Spleen (tissue), 11 donors: ENCODE data around the gene WDR20. TPM values are rescaled to one million over a fixed set of nuclear protein-coding genes. Genes with fewer than 3 reads are reported as not detected.
"Not testable (repeated sequence)": the region's sequence is repeated elsewhere in the genome, so short reads cannot be mapped to it uniquely, and the experiment has no call there.

Experiments used
- DNase-seq: peaks from one replicate; pipeline ENCODE4 v3.0.0-alpha.2; 2020
- H3K27ac ChIP-seq, 8 donors: fragments of 200-600 bp; sonication (generic) in 7 of 8; 1 replicate in 4 of 8; 2 replicates in 4 of 8; pipeline versions ENCODE4 v1.5.0 to v1.8.0; 2016 to 2021; ENCODE audit warnings: inconsistent platforms in 4 of 8, mild to moderate bottlenecking in 4 of 8, moderate library complexity in 1 of 8
- H3K27me3 ChIP-seq, 7 donors: fragments of 200-600 bp; sonication (generic) in 6 of 7; replicated peaks in 1 of 7; 1 replicate in 4 of 7; 2 replicates in 3 of 7; pipeline versions ENCODE4 v1.5.0 to v1.8.0; 2016 to 2021; ENCODE audit warnings: inconsistent platforms in 3 of 7, mild to moderate bottlenecking in 1 of 7
- H3K36me3 ChIP-seq, 6 donors: fragments of 200-600 bp; sonication (generic) in 5 of 6; 1 replicate in 4 of 6; 2 replicates in 2 of 6; pipeline versions ENCODE4 v1.5.0 to v1.8.0; 2016 to 2021; ENCODE audit warnings: inconsistent platforms in 2 of 6
- H3K4me1 ChIP-seq, 6 donors: fragments of 200-600 bp; sonication (generic) in 5 of 6; 1 replicate in 3 of 6; 2 replicates in 3 of 6; pipeline versions ENCODE4 v1.5.0 to v1.8.0; 2016 to 2021; ENCODE audit warnings: inconsistent platforms in 3 of 6
- H3K4me3 ChIP-seq, 8 donors: fragments of 200-600 bp; sonication (generic) in 7 of 8; 1 replicate in 4 of 8; 2 replicates in 4 of 8; pipeline versions ENCODE4 v1.5.0 to v1.8.0; 2016 to 2021; ENCODE audit warnings: inconsistent platforms in 4 of 8, mild to moderate bottlenecking in 4 of 8, moderate library complexity in 2 of 8
- H3K9me3 ChIP-seq, 8 donors: fragments of 200-600 bp; sonication (generic) in 7 of 8; 1 replicate in 4 of 8; 2 replicates in 4 of 8; pipeline versions ENCODE4 v1.5.0 to v1.8.0; 2016 to 2021; ENCODE audit warnings: inconsistent platforms in 4 of 8
- POLR2A ChIP-seq, 3 donors: fragments of 450-650 bp; IDR thresholded peaks; one replicate each; pipeline ENCODE4 v1.5.1; 2017; ENCODE audit warnings: antibody characterized with exemption in 3 of 3, mild to moderate bottlenecking in 1 of 3
- POLR2AphosphoS5 ChIP-seq, 3 donors: sonication (generic); formaldehyde crosslinking; IDR thresholded peaks; one replicate each; pipeline ENCODE4 v1.5.1; 2017; ENCODE audit warnings: antibody characterized with exemption in 3 of 3
- WGBS, 5 donors: extraction: QIAGEN DNeasy Blood & Tissue Kit in 3 of 5; methylation state at CpG; one replicate each; pipeline versions ENCODE4 v1.1.5 to v1.1.7; 2013 to 2018; 5-methylcytosine and 5-hydroxymethylcytosine counted together
- intact Hi-C: fragments of 100-400 bp; cut with DNase I; formaldehyde crosslinking; loops from one replicate; pipeline ENCODE4 v1.15.0; 2023; ENCODE audit warnings: low total_unique reads
- polyA plus RNA-seq, 3 donors: library from polyadenylated mRNA; stranded (reverse); fragments of 200-250 nt; gene quantifications; one replicate each; pipeline ENCODE4 v1.2.1, GENCODE V29; 2013
- total RNA-seq, 7 donors: library from RNA; depleted of rRNA in 3 of 7; stranded (reverse); fragments of >200 nt in 3 of 7; fragmentation: NEBNext Ultra II Directional in 4 of 7; extraction: Animal tissue kit (Norgen Biotek cat#: 25700) in 4 of 7; gene quantifications; one replicate each; pipeline versions ENCODE4 v1.1.0 to v1.2.1, GENCODE V29; 2016 to 2021
- TF ChIP-seq, protein P1 (sequence below), 11 experiments: fragments of 200-600 bp in 7 of 11; fragments of 450-650 bp in 4 of 11; sonication (generic) in 4 of 11; IDR thresholded peaks in 8 of 11; conservative IDR thresholded peaks in 3 of 11; 1 replicate in 7 of 11; 2 replicates in 4 of 11; pipeline versions ENCODE4 v1.4.0 to v1.8.0; 2016 to 2021; ENCODE audit warnings: antibody characterized with exemption in 11 of 11, inconsistent platforms in 4 of 11, mild to moderate bottlenecking in 1 of 11
- donor health status: healthy with polysubstance abuse.
- donor health status: DM: no; HTN: no; CAD: no; lungs with moderate emphysema.
- donor health status: DM: no; HTN: no; CAD: no.
- donor health status: Bipolar disorder and iron deficiency.
- donor health status: healthy.
- donor health status: DM: no; HTN: no; CAD: no.
- donor health status: DM: yes; HTN: yes; CAD: no.

WDR20 gene
- total and polyA plus RNA-seq, 10 donors, result 8.7 to 40.8 (median 28.2) TPM

DNA sequence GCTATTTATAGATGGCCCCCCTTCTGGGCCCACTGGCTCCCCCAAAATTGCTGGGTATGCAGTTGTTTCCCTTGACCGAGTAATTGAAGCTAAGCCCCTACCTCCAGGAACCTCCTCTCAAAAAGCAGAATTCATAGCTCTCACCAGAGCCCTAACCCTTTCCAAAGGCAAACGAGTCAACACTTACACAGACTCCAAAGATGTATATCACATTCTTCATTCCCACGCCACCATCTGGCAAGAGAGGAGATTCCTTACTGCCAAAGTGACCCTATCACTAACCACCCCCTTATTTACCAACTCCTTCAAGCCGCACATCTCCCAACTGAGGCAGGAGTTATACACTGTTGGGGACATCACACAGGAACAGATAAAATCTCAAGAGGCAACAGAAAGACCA, 98.4 kb downstream of the WDR20 start:
- Histone ChIP-seq H3K27me3 (no peaks in the 10 kb centered on the region), H3K4me1 (peaks cover 0 to 11% (median 8%) of the 10 kb centered on the region in 6 donors), H3K4me3 (no peak overlapping the region), H3K27ac (no peak overlapping the region), H3K9me3 (peaks cover 0 to under 1% (median 0%) of the 10 kb centered on the region in 8 donors), H3K36me3 (no peaks in the 10 kb centered on the region)
- intact Hi-C loops, result loop anchor here (10.0 kb wide), 1 partner anchor 77 kb away; the partner anchor contains the start of gene ZNF839
- 66 to 82% (median 76%) methylated on average over 4 of the region's 4 CpGs for WGBS, 5 donors
- TF ChIP-seq, protein P1, sequence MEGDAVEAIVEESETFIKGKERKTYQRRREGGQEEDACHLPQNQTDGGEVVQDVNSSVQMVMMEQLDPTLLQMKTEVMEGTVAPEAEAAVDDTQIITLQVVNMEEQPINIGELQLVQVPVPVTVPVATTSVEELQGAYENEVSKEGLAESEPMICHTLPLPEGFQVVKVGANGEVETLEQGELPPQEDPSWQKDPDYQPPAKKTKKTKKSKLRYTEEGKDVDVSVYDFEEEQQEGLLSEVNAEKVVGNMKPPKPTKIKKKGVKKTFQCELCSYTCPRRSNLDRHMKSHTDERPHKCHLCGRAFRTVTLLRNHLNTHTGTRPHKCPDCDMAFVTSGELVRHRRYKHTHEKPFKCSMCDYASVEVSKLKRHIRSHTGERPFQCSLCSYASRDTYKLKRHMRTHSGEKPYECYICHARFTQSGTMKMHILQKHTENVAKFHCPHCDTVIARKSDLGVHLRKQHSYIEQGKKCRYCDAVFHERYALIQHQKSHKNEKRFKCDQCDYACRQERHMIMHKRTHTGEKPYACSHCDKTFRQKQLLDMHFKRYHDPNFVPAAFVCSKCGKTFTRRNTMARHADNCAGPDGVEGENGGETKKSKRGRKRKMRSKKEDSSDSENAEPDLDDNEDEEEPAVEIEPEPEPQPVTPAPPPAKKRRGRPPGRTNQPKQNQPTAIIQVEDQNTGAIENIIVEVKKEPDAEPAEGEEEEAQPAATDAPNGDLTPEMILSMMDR (IDR thresholded peaks at IDR 0.05 in 8 of 11, conservative IDR thresholded peaks at IDR 0.05 in 3 of 11), result no peak
- TF ChIP-seq POLR2A (IDR thresholded peaks at IDR 0.05), result no peak
- TF ChIP-seq POLR2AphosphoS5 (IDR thresholded peaks at IDR 0.05), result no peak
- DNase-seq, result no peak

GRCh38 chr14:102238766-102239165, 99.1 kb downstream of the WDR20 start:
- no peak for DNase-seq
- H3K27me3 ChIP-seq, result no peaks in the 10 kb centered on the region
- H3K27ac ChIP-seq, result no peak overlapping the region
- peaks cover 0 to 5% (median under 1%) of the 10 kb centered on the region in 8 donors for H3K9me3 ChIP-seq
- 82 to 91% (median 84%) methylated on average over 3 of the region's 3 CpGs for WGBS, 5 donors
- peaks cover 0 to 11% (median 8%) of the 10 kb centered on the region in 6 donors for H3K4me1 ChIP-seq
- H3K36me3 ChIP-seq, result no peaks in the 10 kb centered on the region
- no peak for TF ChIP-seq POLR2AphosphoS5 (IDR thresholded peaks at IDR 0.05)
- TF ChIP-seq, protein P1 (IDR thresholded peaks at IDR 0.05 in 8 of 11, conservative IDR thresholded peaks at IDR 0.05 in 3 of 11), result no peak
- TF ChIP-seq POLR2A (IDR thresholded peaks at IDR 0.05), result no peak
- intact Hi-C loops, result loop anchor here (10.0 kb wide), 1 partner anchor 76 kb away; the partner anchor contains the start of gene ZNF839
- H3K4me3 ChIP-seq, result no peak overlapping the region

DNA sequence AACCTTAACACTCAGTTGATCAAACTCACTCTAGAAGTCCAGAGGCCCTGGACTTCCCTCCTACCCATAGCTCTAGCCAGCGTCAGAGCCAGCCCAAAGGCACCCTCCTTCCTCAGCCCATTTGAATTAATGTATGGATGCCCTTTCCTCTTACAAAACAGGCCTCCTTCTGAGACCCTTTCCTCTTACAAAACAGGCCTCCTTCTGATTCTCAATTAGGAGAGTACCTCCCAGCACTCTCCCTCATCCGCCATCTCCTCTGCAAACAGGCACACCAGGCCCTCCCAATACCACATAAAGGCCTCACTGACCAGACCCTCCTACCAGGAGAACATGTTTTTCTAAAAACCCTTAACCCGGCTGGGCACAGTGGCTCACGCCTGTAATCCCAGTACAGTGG, 99.5 kb downstream of the WDR20 start:
- H3K36me3 ChIP-seq, result no peaks in the 10 kb centered on the region
- peaks cover 0 to 9% (median 3%) of the 10 kb centered on the region in 8 donors for H3K9me3 ChIP-seq
- no peak overlapping the region for H3K27ac ChIP-seq
- intact Hi-C loops, result loop anchor here (10.0 kb wide), 1 partner anchor 76 kb away; the partner anchor contains the start of gene ZNF839
- TF ChIP-seq POLR2A (IDR thresholded peaks at IDR 0.05), result no peak
- no peak for TF ChIP-seq POLR2AphosphoS5 (IDR thresholded peaks at IDR 0.05)
- TF ChIP-seq, protein P1 (IDR thresholded peaks at IDR 0.05 in 8 of 11, conservative IDR thresholded peaks at IDR 0.05 in 3 of 11), result no peak
- WGBS, 5 donors, result 84 to 94% (median 88%) methylated on average over 4 of the region's 4 CpGs
- no peaks in the 10 kb centered on the region for H3K27me3 ChIP-seq
- H3K4me1 ChIP-seq, result peaks cover 0 to 11% (median 8%) of the 10 kb centered on the region in 6 donors
- DNase-seq, result peak; percentile 18
- H3K4me3 ChIP-seq, result no peak overlapping the region

DNA sequence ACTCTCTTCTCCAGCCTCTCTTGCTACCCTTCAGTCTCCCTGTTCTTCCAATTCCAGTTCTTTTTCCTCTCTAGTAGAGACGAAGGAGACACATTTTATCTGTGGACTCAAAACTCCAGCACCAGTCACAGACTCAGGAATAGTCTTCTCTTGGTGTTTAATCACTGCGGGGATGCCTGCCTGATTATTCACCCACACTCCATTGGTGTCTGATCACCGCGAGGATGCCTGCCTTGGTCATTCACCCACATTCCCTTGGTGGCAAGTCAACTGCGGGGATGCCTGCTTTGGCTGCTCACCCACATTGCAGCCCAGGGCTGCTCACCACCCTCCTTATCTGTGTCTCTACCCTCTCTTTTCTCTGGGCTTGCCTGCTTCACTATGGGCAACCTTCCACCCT, 100.8 kb downstream of the WDR20 start:
- H3K4me3 ChIP-seq, H3K27ac ChIP-seq, H3K36me3 ChIP-seq, H3K4me1 ChIP-seq, DNase-seq, H3K27me3 ChIP-seq, intact Hi-C loops, H3K9me3 ChIP-seq: not testable (repeated sequence)
- WGBS, 5 donors, result 90 to 99% (median 95%) methylated on average over 5 of the region's 5 CpGs
